ENCODE data around the gene CABCOCO1.

- TF ChIP-seq CTCF (IDR thresholded peaks at IDR 0.05) (no peak), POLR2A (IDR thresholded peaks at IDR 0.05) (no peak)
These were observed 111.3 kb downstream of the CABCOCO1 start for GRCh38 chr10:61774031-61774430.

All from heart left ventricle (tissue), 13 donors.